ENCODE data around the gene SMAD2.

SMAD2 gene

GRCh38 chr18:47932603-47933002 is 2.1 kb upstream of the SMAD2 start:
- no peaks in the 10 kb centered on the region for H3K9me3 ChIP-seq (ENCODE audit: control insufficient read depth in 1 of 2, low read length in 2 of 2)
- no peaks in the 10 kb centered on the region for H3K36me3 ChIP-seq (ENCODE audit: control insufficient read depth in 1 of 2, insufficient read depth in 2 of 2, low read length in 2 of 2)
- no peak overlapping the region for H3K4me3 ChIP-seq (ENCODE audit: low read depth in 1 of 2, low read length in 2 of 2)
- H3K4me1 ChIP-seq (ENCODE audit: control insufficient read depth in 1 of 2, insufficient read depth in 2 of 2, low read length in 2 of 2): peaks cover 8 to 23% of the 10 kb centered on the region in 2 donors
- H3K9ac ChIP-seq (ENCODE audit: low read depth in 1 of 2, low read length in 2 of 2): no peak overlapping the region
- no peaks in the 10 kb centered on the region for H3K27me3 ChIP-seq (ENCODE audit: control insufficient read depth in 1 of 2, insufficient read depth in 2 of 2, low read length in 2 of 2)
- no peak overlapping the region for H3K27ac ChIP-seq (ENCODE audit: low read depth, low read length)

- Histone ChIP-seq H3K27me3 (ENCODE audit: control insufficient read depth in 1 of 2, insufficient read depth in 2 of 2, low read length in 2 of 2) (no peaks in the 10 kb centered on the region), H3K4me1 (ENCODE audit: control insufficient read depth in 1 of 2, insufficient read depth in 2 of 2, low read length in 2 of 2) (peaks cover 10 to 25% of the 10 kb centered on the region in 2 donors), H3K9ac (ENCODE audit: low read depth in 1 of 2, low read length in 2 of 2) (peak overlapping the region in 1 of 2 donors; percentile 22), H3K36me3 (ENCODE audit: control insufficient read depth in 1 of 2, insufficient read depth in 2 of 2, low read length in 2 of 2) (no peaks in the 10 kb centered on the region), H3K27ac (ENCODE audit: low read depth, low read length) (no peak overlapping the region), H3K9me3 (ENCODE audit: control insufficient read depth in 1 of 2, low read length in 2 of 2) (no peaks in the 10 kb centered on the region), H3K4me3 (ENCODE audit: low read depth in 1 of 2, low read length in 2 of 2) (peak overlapping the region; percentile 66 to 70)
These were observed 1.7 kb upstream of the SMAD2 start for GRCh38 chr18:47932190-47932589.

- H3K4me1 ChIP-seq (ENCODE audit: control insufficient read depth in 1 of 2, insufficient read depth in 2 of 2, low read length in 2 of 2): peaks cover 14 to 30% of the 10 kb centered on the region in 2 donors
- H3K9me3 ChIP-seq (ENCODE audit: control insufficient read depth in 1 of 2, low read length in 2 of 2): no peaks in the 10 kb centered on the region
- peak overlapping the region; percentile 59 to 69 for H3K9ac ChIP-seq (ENCODE audit: low read depth in 1 of 2, low read length in 2 of 2)
- H3K36me3 ChIP-seq (ENCODE audit: control insufficient read depth in 1 of 2, insufficient read depth in 2 of 2, low read length in 2 of 2): no peaks in the 10 kb centered on the region
- H3K27me3 ChIP-seq (ENCODE audit: control insufficient read depth in 1 of 2, insufficient read depth in 2 of 2, low read length in 2 of 2): no peaks in the 10 kb centered on the region
- no peak overlapping the region for H3K27ac ChIP-seq (ENCODE audit: low read depth, low read length)
- peak overlapping the region; percentile 66 to 70 for H3K4me3 ChIP-seq (ENCODE audit: low read depth in 1 of 2, low read length in 2 of 2)
These were observed 1.3 kb upstream of the SMAD2 start for GRCh38 chr18:47931718-47932103.

- Histone ChIP-seq H3K4me3 (ENCODE audit: low read depth in 1 of 2, low read length in 2 of 2) (peak overlapping the region; percentile 66 to 70), H3K9ac (ENCODE audit: low read depth in 1 of 2, low read length in 2 of 2) (peak overlapping the region; percentile 59 to 69), H3K36me3 (ENCODE audit: control insufficient read depth in 1 of 2, insufficient read depth in 2 of 2, low read length in 2 of 2) (no peaks in the 10 kb centered on the region), H3K9me3 (ENCODE audit: control insufficient read depth in 1 of 2, low read length in 2 of 2) (no peaks in the 10 kb centered on the region), H3K27me3 (ENCODE audit: control insufficient read depth in 1 of 2, insufficient read depth in 2 of 2, low read length in 2 of 2) (no peaks in the 10 kb centered on the region), H3K27ac (ENCODE audit: low read depth, low read length) (peak overlapping the region; percentile 97), H3K4me1 (ENCODE audit: control insufficient read depth in 1 of 2, insufficient read depth in 2 of 2, low read length in 2 of 2) (peaks cover 18 to 33% of the 10 kb centered on the region in 2 donors)
These were observed 665 bp upstream of the SMAD2 start for GRCh38 chr18:47930931-47931717.

- Histone ChIP-seq H3K27me3 (ENCODE audit: control insufficient read depth in 1 of 2, insufficient read depth in 2 of 2, low read length in 2 of 2) (no peaks in the 10 kb centered on the region), H3K9me3 (ENCODE audit: control insufficient read depth in 1 of 2, low read length in 2 of 2) (no peaks in the 10 kb centered on the region), H3K9ac (ENCODE audit: low read depth in 1 of 2, low read length in 2 of 2) (peak overlapping the region; percentile 74 to 95), H3K4me1 (ENCODE audit: control insufficient read depth in 1 of 2, insufficient read depth in 2 of 2, low read length in 2 of 2) (peaks cover 18 to 33% of the 10 kb centered on the region in 2 donors), H3K27ac (ENCODE audit: low read depth, low read length) (peak overlapping the region; percentile 94), H3K4me3 (ENCODE audit: low read depth in 1 of 2, low read length in 2 of 2) (peak overlapping the region; percentile 78 to 88), H3K36me3 (ENCODE audit: control insufficient read depth in 1 of 2, insufficient read depth in 2 of 2, low read length in 2 of 2) (no peaks in the 10 kb centered on the region)
These were observed 719 bp downstream of the SMAD2 start for GRCh38 chr18:47929681-47930198.

GRCh38 chr18:47928466-47928865 is 2.0 kb downstream of the SMAD2 start:
- Histone ChIP-seq H3K27me3 (ENCODE audit: control insufficient read depth in 1 of 2, insufficient read depth in 2 of 2, low read length in 2 of 2) (no peaks in the 10 kb centered on the region), H3K9me3 (ENCODE audit: control insufficient read depth in 1 of 2, low read length in 2 of 2) (no peaks in the 10 kb centered on the region), H3K4me3 (ENCODE audit: low read depth in 1 of 2, low read length in 2 of 2) (peak overlapping the region; percentile 21 to 78), H3K9ac (ENCODE audit: low read depth in 1 of 2, low read length in 2 of 2) (no peak overlapping the region), H3K27ac (ENCODE audit: low read depth, low read length) (no peak overlapping the region), H3K4me1 (ENCODE audit: control insufficient read depth in 1 of 2, insufficient read depth in 2 of 2, low read length in 2 of 2) (peaks cover 18 to 33% of the 10 kb centered on the region in 2 donors), H3K36me3 (ENCODE audit: control insufficient read depth in 1 of 2, insufficient read depth in 2 of 2, low read length in 2 of 2) (no peaks in the 10 kb centered on the region)

GRCh38 chr18:47926101-47926850 is 4.2 kb downstream of the SMAD2 start:
- H3K4me1 ChIP-seq (ENCODE audit: control insufficient read depth in 1 of 2, insufficient read depth in 2 of 2, low read length in 2 of 2): peaks cover 11 to 28% of the 10 kb centered on the region in 2 donors
- no peak overlapping the region for H3K27ac ChIP-seq (ENCODE audit: low read depth, low read length)
- H3K27me3 ChIP-seq (ENCODE audit: control insufficient read depth in 1 of 2, insufficient read depth in 2 of 2, low read length in 2 of 2): no peaks in the 10 kb centered on the region
- no peak overlapping the region for H3K9ac ChIP-seq (ENCODE audit: low read depth in 1 of 2, low read length in 2 of 2)
- H3K4me3 ChIP-seq (ENCODE audit: low read depth in 1 of 2, low read length in 2 of 2): no peak overlapping the region
- no peaks in the 10 kb centered on the region for H3K36me3 ChIP-seq (ENCODE audit: control insufficient read depth in 1 of 2, insufficient read depth in 2 of 2, low read length in 2 of 2)
- H3K9me3 ChIP-seq (ENCODE audit: control insufficient read depth in 1 of 2, low read length in 2 of 2): no peaks in the 10 kb centered on the region

GRCh38 chr18:47919916-47920315 is 10.5 kb downstream of the SMAD2 start:
- no peak overlapping the region for H3K27ac ChIP-seq (ENCODE audit: low read depth, low read length)
- H3K4me1 ChIP-seq (ENCODE audit: control insufficient read depth in 1 of 2, insufficient read depth in 2 of 2, low read length in 2 of 2): no peaks in the 10 kb centered on the region
- no peaks in the 10 kb centered on the region for H3K27me3 ChIP-seq (ENCODE audit: control insufficient read depth in 1 of 2, insufficient read depth in 2 of 2, low read length in 2 of 2)
- H3K36me3 ChIP-seq (ENCODE audit: control insufficient read depth in 1 of 2, insufficient read depth in 2 of 2, low read length in 2 of 2): no peaks in the 10 kb centered on the region
- no peak overlapping the region for H3K4me3 ChIP-seq (ENCODE audit: low read depth in 1 of 2, low read length in 2 of 2)
- no peak overlapping the region for H3K9ac ChIP-seq (ENCODE audit: low read depth in 1 of 2, low read length in 2 of 2)
- no peaks in the 10 kb centered on the region for H3K9me3 ChIP-seq (ENCODE audit: control insufficient read depth in 1 of 2, low read length in 2 of 2)

GRCh38 chr18:47917923-47918610 is 12.4 kb downstream of the SMAD2 start:
- peaks cover 3 to 5% of the 10 kb centered on the region in 2 donors for H3K4me1 ChIP-seq (ENCODE audit: control insufficient read depth in 1 of 2, insufficient read depth in 2 of 2, low read length in 2 of 2)
- no peaks in the 10 kb centered on the region for H3K36me3 ChIP-seq (ENCODE audit: control insufficient read depth in 1 of 2, insufficient read depth in 2 of 2, low read length in 2 of 2)
- H3K9me3 ChIP-seq (ENCODE audit: control insufficient read depth in 1 of 2, low read length in 2 of 2): no peaks in the 10 kb centered on the region
- no peak overlapping the region for H3K9ac ChIP-seq (ENCODE audit: low read depth in 1 of 2, low read length in 2 of 2)
- H3K27ac ChIP-seq (ENCODE audit: low read depth, low read length): no peak overlapping the region
- H3K27me3 ChIP-seq (ENCODE audit: control insufficient read depth in 1 of 2, insufficient read depth in 2 of 2, low read length in 2 of 2): no peaks in the 10 kb centered on the region
- no peak overlapping the region for H3K4me3 ChIP-seq (ENCODE audit: low read depth in 1 of 2, low read length in 2 of 2)

Measured in duodenal mucosa (tissue), 2 donors.